ENCODE data around the gene DPP6. TPM values are rescaled to one million over a fixed set of nuclear protein-coding genes. Genes with fewer than 3 reads are reported as not detected.

The DPP6 gene
- total and polyA plus RNA-seq, 10 donors = 0.11 to 8.7 (median 3.0) TPM

DNA sequence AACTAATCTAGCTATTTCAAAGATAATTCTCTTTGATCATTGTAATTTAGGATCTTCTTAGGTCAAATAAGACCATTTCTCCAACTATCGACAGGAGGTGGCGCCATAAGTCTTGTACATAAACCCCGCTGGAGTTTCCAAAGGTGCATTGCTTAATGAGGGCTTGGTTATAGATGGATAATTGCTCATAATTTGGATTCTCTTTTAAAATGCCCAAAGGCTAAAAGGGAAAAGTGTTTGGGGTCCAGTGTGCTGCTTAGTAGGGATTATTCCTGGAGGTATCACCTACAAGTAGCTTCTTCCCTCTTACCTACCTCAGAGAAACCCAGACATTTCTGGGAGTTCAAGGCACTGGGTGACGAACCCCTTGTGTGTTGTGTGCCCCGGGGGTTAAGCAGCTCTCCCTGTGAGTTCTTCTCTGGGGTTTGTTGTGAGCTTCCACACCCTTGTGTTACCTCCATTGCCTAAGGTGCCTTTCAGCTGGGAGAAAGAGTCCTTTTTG, 875.5 kb downstream of the DPP6 start:
- peak overlapping the region; percentile 83 to 95 (median 92) for H3K27ac ChIP-seq
- H3K4me1 ChIP-seq = peaks cover 12 to 42% (median 27%) of the 10 kb centered on the region in 6 donors
- DNase-seq = peak; percentile 64
- intact Hi-C loops (cut with DNase I; ENCODE audit: low total_unique reads) = loop anchor here (5.0 to 10.0 kb wide), 4 partner anchors 77 to 420 kb away; partner anchors contain the start of gene PAXIP1
- 1 to 3% (median 1%) methylated on average over 5 of the region's 5 CpGs for WGBS, 5 donors
- H3K9me3 ChIP-seq = peaks cover 0 to under 1% (median 0%) of the 10 kb centered on the region in 8 donors
- H3K36me3 ChIP-seq = peaks cover 0 to 8% (median 0%) of the 10 kb centered on the region in 6 donors
- peak overlapping the region; percentile 49 to 70 (median 54) for H3K4me3 ChIP-seq
- TF ChIP-seq, protein P1, sequence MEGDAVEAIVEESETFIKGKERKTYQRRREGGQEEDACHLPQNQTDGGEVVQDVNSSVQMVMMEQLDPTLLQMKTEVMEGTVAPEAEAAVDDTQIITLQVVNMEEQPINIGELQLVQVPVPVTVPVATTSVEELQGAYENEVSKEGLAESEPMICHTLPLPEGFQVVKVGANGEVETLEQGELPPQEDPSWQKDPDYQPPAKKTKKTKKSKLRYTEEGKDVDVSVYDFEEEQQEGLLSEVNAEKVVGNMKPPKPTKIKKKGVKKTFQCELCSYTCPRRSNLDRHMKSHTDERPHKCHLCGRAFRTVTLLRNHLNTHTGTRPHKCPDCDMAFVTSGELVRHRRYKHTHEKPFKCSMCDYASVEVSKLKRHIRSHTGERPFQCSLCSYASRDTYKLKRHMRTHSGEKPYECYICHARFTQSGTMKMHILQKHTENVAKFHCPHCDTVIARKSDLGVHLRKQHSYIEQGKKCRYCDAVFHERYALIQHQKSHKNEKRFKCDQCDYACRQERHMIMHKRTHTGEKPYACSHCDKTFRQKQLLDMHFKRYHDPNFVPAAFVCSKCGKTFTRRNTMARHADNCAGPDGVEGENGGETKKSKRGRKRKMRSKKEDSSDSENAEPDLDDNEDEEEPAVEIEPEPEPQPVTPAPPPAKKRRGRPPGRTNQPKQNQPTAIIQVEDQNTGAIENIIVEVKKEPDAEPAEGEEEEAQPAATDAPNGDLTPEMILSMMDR (IDR thresholded peaks at IDR 0.05 in 8 of 11, conservative IDR thresholded peaks at IDR 0.05 in 3 of 11) = peak; percentile 19 to 74 (median 68)
- no peak for TF ChIP-seq POLR2AphosphoS5 (IDR thresholded peaks at IDR 0.05)
- no peaks in the 10 kb centered on the region for H3K27me3 ChIP-seq (replicated peaks in 1 of 7)

DNA sequence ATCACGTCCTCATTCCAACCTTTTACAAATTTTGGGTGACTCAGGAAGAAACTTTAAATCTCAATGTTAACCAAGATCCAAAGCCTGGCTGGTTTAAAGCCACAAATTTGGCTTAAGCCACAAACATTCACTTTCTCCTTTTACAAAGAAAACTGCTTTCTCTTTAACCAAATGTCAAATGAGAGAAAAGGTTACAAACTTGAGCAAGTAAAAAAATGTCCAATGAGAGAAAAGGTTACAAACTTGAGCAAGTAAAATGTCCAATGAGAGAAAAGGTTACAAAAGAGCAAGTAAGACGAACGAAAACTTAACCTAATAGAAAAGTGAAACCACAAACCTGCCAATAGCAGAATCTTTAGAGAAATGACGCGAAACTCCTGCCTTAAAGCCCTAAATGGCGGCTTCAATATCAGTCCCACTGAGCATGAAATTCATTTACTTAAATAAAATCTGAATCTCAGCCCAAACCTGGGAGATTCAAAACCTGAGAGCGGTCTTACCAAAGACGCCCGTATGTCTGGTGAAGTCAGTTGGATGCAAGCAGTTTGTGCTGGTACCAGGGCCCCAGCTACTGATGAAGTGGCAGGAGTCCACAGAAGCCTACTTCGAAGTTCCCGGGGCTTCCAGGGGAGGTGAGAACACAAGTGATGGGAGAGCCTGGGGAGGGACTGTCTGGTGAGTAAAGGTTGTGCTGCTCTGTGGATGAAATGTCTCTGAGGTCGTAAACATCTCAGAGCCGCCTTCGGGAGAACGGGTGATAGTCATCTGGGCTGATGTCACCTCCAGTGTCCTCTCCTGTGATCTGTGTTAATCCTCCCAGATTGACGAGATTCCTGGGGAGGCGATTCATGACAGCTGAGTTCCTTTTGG, 876.2 kb downstream of the DPP6 start:
- Histone ChIP-seq H3K27me3 (replicated peaks in 1 of 7) (no peaks in the 10 kb centered on the region), H3K4me3 (peak overlapping the region; percentile 49 to 70 (median 54)), H3K9me3 (peaks cover 0 to 7% (median 6%) of the 10 kb centered on the region in 8 donors), H3K4me1 (peaks cover 12 to 42% (median 27%) of the 10 kb centered on the region in 6 donors), H3K36me3 (peaks cover 0 to 10% (median 0%) of the 10 kb centered on the region in 6 donors), H3K27ac (peak overlapping the region; percentile 83 to 95 (median 92))
- 2 to 6% (median 5%) methylated on average over 15 to 17 of the region's 17 CpGs for WGBS, 5 donors
- intact Hi-C loops (cut with DNase I; ENCODE audit: low total_unique reads) = loop anchor here (5.0 to 10.0 kb wide), 4 partner anchors 76 to 419 kb away; partner anchors contain the start of gene PAXIP1
- TF ChIP-seq, protein P1 (IDR thresholded peaks at IDR 0.05 in 8 of 11, conservative IDR thresholded peaks at IDR 0.05 in 3 of 11) = peak in 1 of 11 experiments; percentile 13
- TF ChIP-seq POLR2A (IDR thresholded peaks at IDR 0.05) (peak in 1 of 3 donors; percentile 25), POLR2AphosphoS5 (IDR thresholded peaks at IDR 0.05) (no peak)
- DNase-seq = peak; percentile 81

DNA sequence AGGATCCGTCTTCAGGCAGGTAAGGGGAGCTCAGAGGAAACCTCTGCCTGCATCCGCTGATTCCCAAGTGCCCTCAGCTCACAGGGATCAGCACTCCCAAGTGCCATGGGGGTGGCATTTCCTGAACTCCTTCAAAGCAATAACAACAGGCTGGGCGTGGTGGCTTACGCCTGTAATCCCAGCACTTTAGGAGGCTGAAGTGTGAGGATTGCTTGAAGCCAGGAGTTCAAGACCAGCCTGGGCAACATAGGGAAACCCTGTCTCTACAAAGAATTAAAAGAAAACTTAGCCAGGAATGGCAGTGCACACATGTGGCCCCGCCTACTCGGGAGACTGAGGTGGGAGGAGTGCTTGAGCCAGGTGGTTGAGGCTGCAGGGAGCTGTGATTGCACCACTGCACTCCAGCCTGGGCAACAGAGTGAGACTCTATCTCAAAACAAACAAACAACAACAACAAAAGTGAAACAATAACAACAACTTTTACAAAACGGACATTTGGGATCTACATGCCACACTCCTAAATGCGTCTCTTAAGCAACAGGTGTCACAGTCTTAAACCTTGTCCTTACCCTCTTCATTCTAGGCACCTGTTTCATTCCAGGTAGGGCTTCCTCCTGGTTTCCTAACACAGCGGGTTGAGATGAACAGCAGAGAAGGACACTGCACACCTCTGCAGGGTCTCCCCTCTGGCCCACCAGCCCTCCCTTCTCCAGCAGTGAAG, 877.0 kb downstream of the DPP6 start:
- H3K36me3 ChIP-seq = peaks cover 0 to 18% (median under 1%) of the 10 kb centered on the region in 6 donors
- peak in 1 of 3 donors; percentile 43 for TF ChIP-seq POLR2AphosphoS5 (IDR thresholded peaks at IDR 0.05)
- TF ChIP-seq, protein P1 (IDR thresholded peaks at IDR 0.05 in 8 of 11, conservative IDR thresholded peaks at IDR 0.05 in 3 of 11) = no peak
- DNase-seq = peak; percentile 79

More for the DNA sequence above, 877.0 kb downstream of the DPP6 start:
- peaks cover 12 to 42% (median 27%) of the 10 kb centered on the region in 6 donors for H3K4me1 ChIP-seq
- intact Hi-C loops (cut with DNase I; ENCODE audit: low total_unique reads) = loop anchor here (5.0 to 10.0 kb wide), 4 partner anchors 76 to 418 kb away; partner anchors contain the start of gene PAXIP1
- peak overlapping the region; percentile 83 to 95 (median 92) for H3K27ac ChIP-seq
- peaks cover 0 to 15% (median 14%) of the 10 kb centered on the region in 8 donors for H3K9me3 ChIP-seq
- H3K27me3 ChIP-seq (replicated peaks in 1 of 7) = no peaks in the 10 kb centered on the region
- WGBS, 5 donors = 48 to 64% (median 55%) methylated on average over 8 to 9 of the region's 9 CpGs
- H3K4me3 ChIP-seq = peak overlapping the region; percentile 49 to 70 (median 54)
